Sigmoid colon (tissue), 4 donors: ENCODE measurements around the gene GNPDA1.

Experiments used
- CTCF ChIP-seq, 4 experiments: fragments of 450-650 bp in 3 of 4; fragments of 200-600 bp in 1 of 4; IDR thresholded peaks; one replicate each; pipeline ENCODE4 v1.5.1; 2016 to 2019; ENCODE audit warnings: antibody characterized with exemption in 4 of 4, mild to moderate bottlenecking in 3 of 4, moderate library complexity in 2 of 4
- POLR2AphosphoS5 ChIP-seq, 4 donors: sonication (generic); formaldehyde crosslinking; IDR thresholded peaks; one replicate each; pipeline ENCODE4 v1.6.1; 2017; ENCODE audit warnings: antibody characterized with exemption in 4 of 4

DNA sequence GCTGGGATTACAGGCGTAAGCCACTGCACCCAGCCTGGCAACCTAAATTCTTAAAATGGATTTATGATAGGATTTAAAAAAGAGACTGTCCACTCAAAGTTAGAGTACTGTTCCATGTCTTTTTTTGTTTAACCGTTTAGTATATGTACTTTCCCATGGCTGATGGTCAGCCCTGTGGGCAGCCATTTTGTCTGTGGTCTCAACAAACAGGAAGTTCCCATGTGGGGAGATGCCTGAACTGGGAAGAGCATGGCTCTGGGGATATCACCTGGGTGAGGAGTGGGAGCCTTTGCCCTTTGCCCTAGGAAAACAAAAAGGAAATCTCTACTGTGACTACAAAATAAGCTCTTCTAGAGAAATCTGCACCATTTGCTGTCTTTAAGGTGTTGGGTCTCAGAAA lies 27.5 kb upstream of the GNPDA1 start:
- TF ChIP-seq CTCF (IDR thresholded peaks at IDR 0.05) (no peak), POLR2AphosphoS5 (IDR thresholded peaks at IDR 0.05) (no peak)
